HG03060 (cell line): Measurements from ENCODE around the gene TRMT13.

Experiments
- ATAC-seq: cut with Tn5 transposase; IDR thresholded peaks from one replicate; pipeline ENCODE4 v1.9.1; 2021; ENCODE audit warnings: low read depth, moderate number of reproducible peaks; ENCODE audit not compliant: unreplicated experiment

TRMT13 gene

GRCh38 chr1:100132566-100133477 is at the start of gene TRMT13, which contains the start of gene SASS6:
Gene TRMT13 (plus strand): TSS chr1:100133163. CDS start chr1:100133169, 6 bp downstream.
Gene SASS6 (minus strand): TSS chr1:100132930. CDS start chr1:100132814, 116 bp downstream.
- peak; percentile 88 for ATAC-seq

- ATAC-seq = no peak
These were observed 45.6 kb upstream of the TRMT13 start for GRCh38 chr1:100087396-100087795.

- ATAC-seq = no peak
These were observed 43.9 kb upstream of the TRMT13 start for GRCh38 chr1:100089082-100089481.

- ATAC-seq = no peak
These were observed 42.5 kb upstream of the TRMT13 start for GRCh38 chr1:100090471-100090870.

GRCh38 chr1:100100202-100100601 is 32.8 kb upstream of the TRMT13 start:
- ATAC-seq = no peak

- ATAC-seq = no peak
These were observed 31.4 kb upstream of the TRMT13 start for GRCh38 chr1:100101564-100101963.

- no peak for ATAC-seq
These were observed 25.3 kb upstream of the TRMT13 start for GRCh38 chr1:100107696-100108095.

GRCh38 chr1:100109554-100110066 is 23.4 kb upstream of the TRMT13 start:
- ATAC-seq = no peak

- ATAC-seq = no peak
These were observed 17.4 kb upstream of the TRMT13 start for GRCh38 chr1:100115524-100115923.

GRCh38 chr1:100122177-100122576 is 10.8 kb upstream of the TRMT13 start:
- ATAC-seq = no peak

GRCh38 chr1:100127226-100127625 is 5.7 kb upstream of the TRMT13 start:
- ATAC-seq = no peak

GRCh38 chr1:100130552-100131077 is 2.3 kb upstream of the TRMT13 start:
- no peak for ATAC-seq

- no peak for ATAC-seq
These were observed 1.3 kb upstream of the TRMT13 start for GRCh38 chr1:100131623-100132022.

GRCh38 chr1:100134872-100135271 is 1.9 kb downstream of the TRMT13 start:
- ATAC-seq = no peak

- ATAC-seq = no peak
These were observed 4.6 kb downstream of the TRMT13 start for GRCh38 chr1:100137602-100138001.

- no peak for ATAC-seq
These were observed 8.2 kb downstream of the TRMT13 start for GRCh38 chr1:100141192-100141591.

- no peak for ATAC-seq
These were observed 9.4 kb downstream of the TRMT13 start for GRCh38 chr1:100142343-100142742.

GRCh38 chr1:100145116-100145515 is 12.2 kb downstream of the TRMT13 start:
- no peak for ATAC-seq

GRCh38 chr1:100146958-100147357 is 14.0 kb downstream of the TRMT13 start:
- ATAC-seq = no peak

- ATAC-seq = no peak
These were observed 14.9 kb downstream of the TRMT13 start for GRCh38 chr1:100147875-100148274.

GRCh38 chr1:100151679-100152078 is 18.7 kb downstream of the TRMT13 start:
- no peak for ATAC-seq

- ATAC-seq = no peak
These were observed 19.3 kb downstream of the TRMT13 start for GRCh38 chr1:100152271-100152670.
